OCI-LY1 (cell line): ENCODE measurements around the gene NFKBIZ.

Experiments used
- H2AFZ ChIP-seq: fragments of 200-600 bp; sonication (generic), shearing (Covaris generic); 2 replicates; pipeline ENCODE4 v1.6.0; 2014; ENCODE audit warnings: antibody characterized with exemption, mild to moderate bottlenecking, low read length
- H3F3A ChIP-seq: fragments of 200-600 bp; sonication (generic), shearing (Covaris generic); 2 replicates; pipeline ENCODE4 v1.6.0; 2014; ENCODE audit warnings: mild to moderate bottlenecking, antibody characterized with exemption, low read length, moderate library complexity; ENCODE audit not compliant: insufficient read depth
- H3K27ac ChIP-seq: fragments of 200-600 bp; sonication (generic); 2 replicates; pipeline ENCODE4 v1.5.1; 2014; ENCODE audit warnings: low read length, mixed run types, mild to moderate bottlenecking, low read depth; ENCODE audit not compliant: poor library complexity, severe bottlenecking
- H3K27me3 ChIP-seq: fragments of 200-600 bp; sonication (generic); 2 replicates; pipeline ENCODE4 v1.6.0; 2014; ENCODE audit warnings: antibody characterized with exemption, mild to moderate bottlenecking, low read length, moderate library complexity; ENCODE audit not compliant: insufficient read depth
- H3K36me3 ChIP-seq: fragments of 200-600 bp; sonication (generic); 2 replicates; pipeline ENCODE4 v1.6.1; 2014; ENCODE audit warnings: mild to moderate bottlenecking, antibody characterized with exemption, low read length, moderate library complexity, mixed read lengths; ENCODE audit not compliant: insufficient read depth
- H3K4me1 ChIP-seq: fragments of 200-600 bp; sonication (generic); 2 replicates; pipeline ENCODE4 v1.5.1; 2014; ENCODE audit warnings: mild to moderate bottlenecking, low read length, moderate library complexity; ENCODE audit not compliant: insufficient read depth, severe bottlenecking
- H3K4me2 ChIP-seq: fragments of 200-600 bp; sonication (generic), shearing (Covaris generic); 2 replicates; pipeline ENCODE4 v1.6.1; 2014; ENCODE audit warnings: low read length
- H3K4me3 ChIP-seq: fragments of 200-600 bp; sonication (generic); 2 replicates; pipeline ENCODE4 v1.5.1; 2014; ENCODE audit warnings: low read length, low read depth, mild to moderate bottlenecking, mixed read lengths; ENCODE audit not compliant: poor library complexity, severe bottlenecking
- H3K79me2 ChIP-seq: fragments of 200-600 bp; shearing (Covaris generic); 2 replicates; pipeline ENCODE4 v1.6.1; 2016; ENCODE audit warnings: mixed run types, low read length, mixed read lengths; ENCODE audit not compliant: insufficient read depth
- H3K9ac ChIP-seq: fragments of 200-600 bp; sonication (generic), shearing (Covaris generic); 2 replicates; pipeline ENCODE4 v1.6.1; 2014; ENCODE audit warnings: mild to moderate bottlenecking, low read length, mixed read lengths
- H3K9me2 ChIP-seq: fragments of 200-600 bp; sonication (generic), shearing (Covaris generic); 2 replicates; pipeline ENCODE4 v1.6.1; 2014; ENCODE audit warnings: low read depth, mild to moderate bottlenecking, low read length, mixed read lengths
- H3K9me3 ChIP-seq: fragments of 200-600 bp; shearing (Covaris generic); 2 replicates; pipeline ENCODE4 v1.6.1; 2014; ENCODE audit warnings: low read length, mixed read lengths
- H4K20me1 ChIP-seq: fragments of 200-600 bp; sonication (generic), shearing (Covaris generic); 2 replicates; pipeline ENCODE4 v1.6.0; 2016; ENCODE audit warnings: mild to moderate bottlenecking, low read length; ENCODE audit not compliant: insufficient read depth
- CTCF ChIP-seq: fragments of 200-600 bp; sonication (generic), shearing (Covaris generic); IDR thresholded peaks from 2 replicates; pipeline ENCODE4 v1.5.1; 2017; ENCODE audit warnings: mild to moderate bottlenecking, antibody characterized with exemption, low read length, moderate library complexity, mixed read lengths
- EZH2 ChIP-seq: fragments of 200-600 bp; sonication (generic), shearing (Covaris generic); IDR thresholded peaks from 2 replicates; pipeline ENCODE4 v1.8.0; 2017; ENCODE audit warnings: borderline replicate concordance, mixed run types, mild to moderate bottlenecking, antibody characterized with exemption, low read length, moderate library complexity, mixed read lengths

Gene NFKBIZ

DNA sequence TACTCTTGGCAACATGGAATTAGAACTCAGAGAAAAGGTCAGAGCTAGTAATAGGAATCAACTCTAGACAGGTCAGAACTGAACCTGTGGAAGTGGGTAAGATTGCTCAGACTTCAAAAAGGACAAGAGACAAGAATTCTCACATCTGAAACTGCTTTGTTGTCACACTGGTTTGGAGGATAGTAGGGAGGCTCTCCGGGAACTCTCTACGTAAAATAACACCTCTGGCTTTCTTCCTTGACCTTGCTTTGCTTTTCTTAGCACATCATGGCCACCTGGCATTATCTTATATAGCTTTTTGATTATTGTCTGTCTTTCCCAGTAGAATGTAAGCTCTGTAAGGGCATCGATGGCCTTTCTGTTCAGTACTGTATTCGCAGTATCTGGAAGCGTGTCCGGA is 13.2 kb upstream of the NFKBIZ start:
- Histone ChIP-seq H3K4me1 (peaks cover 25% of the 10 kb centered on the region), H3K9ac (no peak overlapping the region), H4K20me1 (no peaks in the 10 kb centered on the region), H3K9me2 (no peaks in the 10 kb centered on the region), H2AFZ (no peak overlapping the region), H3F3A (no peaks in the 10 kb centered on the region), H3K79me2 (peaks cover 16% of the 10 kb centered on the region; the same call in 1 of the 2 replicates), H3K4me3 (no peak overlapping the region), H3K36me3 (peaks cover 25% of the 10 kb centered on the region), H3K9me3 (no peaks in the 10 kb centered on the region), H3K27ac (no peak overlapping the region), H3K4me2 (no peak overlapping the region), H3K27me3 (no peaks in the 10 kb centered on the region)
- TF ChIP-seq CTCF = no peak
- TF ChIP-seq EZH2 = no peak

- H2AFZ ChIP-seq = no peak overlapping the region
Measured at GRCh38 chr3:101836652-101837598, 12.4 kb upstream of the NFKBIZ start.

DNA sequence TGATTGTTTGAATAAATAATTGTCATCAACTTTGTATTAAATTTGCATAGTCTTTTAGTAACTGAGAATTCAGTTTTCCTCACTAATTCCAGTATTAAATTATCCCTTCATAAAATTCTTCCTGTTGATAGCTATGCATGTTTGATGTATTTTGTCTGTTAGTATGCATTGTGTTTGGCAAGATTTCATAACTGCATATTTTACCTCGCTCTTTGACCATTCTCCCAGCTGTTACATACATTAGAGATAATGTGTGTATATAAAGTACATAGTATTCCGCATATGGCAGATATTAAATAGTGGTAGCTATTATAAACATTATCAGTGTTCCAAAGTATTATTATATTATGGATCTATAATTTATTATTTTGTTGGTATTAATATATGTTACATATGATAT is 10.6 kb upstream of the NFKBIZ start:
- TF ChIP-seq CTCF (no peak), EZH2 (no peak)
- H3K4me3 ChIP-seq = no peak overlapping the region
- H3K79me2 ChIP-seq = peaks cover 16% of the 10 kb centered on the region; the same call in 1 of the 2 replicates
- no peak overlapping the region for H2AFZ ChIP-seq
- no peaks in the 10 kb centered on the region for H4K20me1 ChIP-seq
- peaks cover 20% of the 10 kb centered on the region; the same call in 1 of the 2 replicates for H3K36me3 ChIP-seq
- H3F3A ChIP-seq = no peaks in the 10 kb centered on the region
- no peak overlapping the region for H3K4me2 ChIP-seq
- H3K9me3 ChIP-seq = no peaks in the 10 kb centered on the region
- no peak overlapping the region for H3K27ac ChIP-seq
- no peaks in the 10 kb centered on the region for H3K9me2 ChIP-seq
- H3K4me1 ChIP-seq = peaks cover 21% of the 10 kb centered on the region
- no peaks in the 10 kb centered on the region for H3K27me3 ChIP-seq
- H3K9ac ChIP-seq = no peak overlapping the region

More at GRCh38 chr3:101836652-101837598, 12.4 kb upstream of the NFKBIZ start:
- Histone ChIP-seq H3K27ac (no peak overlapping the region), H3K9me2 (no peaks in the 10 kb centered on the region), H3K79me2 (peaks cover 16% of the 10 kb centered on the region; the same call in 1 of the 2 replicates), H3K4me2 (no peak overlapping the region; the same call in 1 of the 2 replicates), H3K4me3 (no peak overlapping the region), H3K36me3 (peaks cover 32% of the 10 kb centered on the region), H3F3A (no peaks in the 10 kb centered on the region), H3K9ac (no peak overlapping the region), H3K9me3 (no peaks in the 10 kb centered on the region), H3K27me3 (no peaks in the 10 kb centered on the region), H4K20me1 (no peaks in the 10 kb centered on the region), H3K4me1 (peaks cover 21% of the 10 kb centered on the region)
- TF ChIP-seq EZH2 (no peak), CTCF (no peak)
